Activated B cell treated with CpG ODN at 0.5 μM for 24 hours (primary cell): ENCODE results near the gene ZNF234. TPM values are rescaled to one million over a fixed set of nuclear protein-coding genes. Genes with fewer than 3 reads are reported as not detected.
"Not testable (repeated sequence)": the region's sequence is repeated elsewhere in the genome, so short reads cannot be mapped to it uniquely, and the experiment has no call there.

Experiments used
- ATAC-seq: fragments of 200-7000 bp; cut with Tn5 transposase; one replicate; pipeline ENCODE4 v1.10.0; 2021; ENCODE audit warnings: low read depth, mild to moderate bottlenecking, moderate library complexity
- CTCF ChIA-PET: fragments of 350-600 bp; sonication (Branson Sonifier 250); formaldehyde crosslinking; loops from one replicate; lab custom pipeline; 2021; ENCODE audit warnings: antibody characterized with exemption; lab: Charles Lee
- POLR2A ChIA-PET: fragments of 350-600 bp; sonication (Branson Sonifier 250); formaldehyde crosslinking; loops from one replicate; lab custom pipeline; 2021; ENCODE audit warnings: antibody characterized with exemption; lab: Charles Lee
- DNase-seq: peaks from one replicate; pipeline ENCODE4 v3.0.0; 2022
- H3K27ac Mint-ChIP-seq: one replicate; pipeline ENCODE4 v1.8.0; 2020; ENCODE audit warnings: mixed read lengths
- H3K27me3 Mint-ChIP-seq: one replicate; pipeline ENCODE4 v1.8.0; 2021; ENCODE audit warnings: mixed read lengths
- H3K36me3 Mint-ChIP-seq: one replicate; pipeline ENCODE4 v1.8.0; 2021; ENCODE audit warnings: low read depth, mixed read lengths
- H3K4me1 Mint-ChIP-seq: one replicate; pipeline ENCODE4 v1.8.0; 2021; ENCODE audit warnings: mixed read lengths
- H3K4me3 Mint-ChIP-seq: one replicate; pipeline ENCODE4 v1.8.0; 2020; ENCODE audit warnings: mild to moderate bottlenecking, mixed read lengths
- H3K9me3 Mint-ChIP-seq: one replicate; pipeline ENCODE4 v1.8.0; 2020; ENCODE audit warnings: mixed read lengths
- intact Hi-C: fragments of 100-400 bp; cut with micrococcal nuclease; formaldehyde crosslinking; loops from one replicate; pipeline ENCODE4 v1.15.1; 2024
- total RNA-seq: library from RNA; stranded (reverse); gene quantifications from 2 replicates; pipeline ENCODE4 v1.2.3, GENCODE V29; 2022
- TF ChIP-seq, protein P1 (sequence below): fragments of 200-600 bp; IDR thresholded peaks from one replicate; pipeline ENCODE4 v1.8.0; 2022; ENCODE audit warnings: antibody characterized with exemption, mild to moderate bottlenecking

ZNF234 gene
- total RNA-seq, 1 donor from 2014 or later, result 18.8 TPM

DNA sequence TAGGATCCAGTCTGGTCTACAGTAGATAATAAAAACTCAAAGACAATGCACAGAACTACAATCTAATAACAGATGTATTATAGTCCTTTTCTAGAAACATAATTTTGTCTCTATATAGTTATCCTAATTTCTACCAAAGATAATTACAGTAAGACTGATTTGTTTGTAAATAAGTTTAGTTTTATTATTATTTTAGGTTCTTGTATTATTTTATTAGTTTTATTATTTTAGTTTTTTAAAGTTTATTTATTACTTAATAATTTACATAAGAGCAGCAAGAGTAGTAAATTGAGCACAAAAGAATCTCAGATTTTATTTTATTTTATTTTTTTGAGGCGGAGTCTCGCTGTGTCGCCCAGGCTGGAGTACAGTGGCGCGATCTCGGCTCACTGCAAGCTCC is 48.7 kb downstream of the ZNF234 start:
- Mint-ChIP-seq H3K36me3 (peaks cover 15% of the 10 kb centered on the region), H3K4me1 (no peaks in the 10 kb centered on the region), H3K27me3 (peaks cover 2% of the 10 kb centered on the region), H3K27ac (no peak overlapping the region), H3K4me3 (no peak overlapping the region), H3K9me3 (peaks cover 33% of the 10 kb centered on the region)
- CTCF ChIA-PET, result no interaction called here
- ATAC-seq (no peak), DNase-seq (no peak)
- POLR2A ChIA-PET, result no interaction called here
- intact Hi-C loops, result no loop called here
- TF ChIP-seq, protein P1, sequence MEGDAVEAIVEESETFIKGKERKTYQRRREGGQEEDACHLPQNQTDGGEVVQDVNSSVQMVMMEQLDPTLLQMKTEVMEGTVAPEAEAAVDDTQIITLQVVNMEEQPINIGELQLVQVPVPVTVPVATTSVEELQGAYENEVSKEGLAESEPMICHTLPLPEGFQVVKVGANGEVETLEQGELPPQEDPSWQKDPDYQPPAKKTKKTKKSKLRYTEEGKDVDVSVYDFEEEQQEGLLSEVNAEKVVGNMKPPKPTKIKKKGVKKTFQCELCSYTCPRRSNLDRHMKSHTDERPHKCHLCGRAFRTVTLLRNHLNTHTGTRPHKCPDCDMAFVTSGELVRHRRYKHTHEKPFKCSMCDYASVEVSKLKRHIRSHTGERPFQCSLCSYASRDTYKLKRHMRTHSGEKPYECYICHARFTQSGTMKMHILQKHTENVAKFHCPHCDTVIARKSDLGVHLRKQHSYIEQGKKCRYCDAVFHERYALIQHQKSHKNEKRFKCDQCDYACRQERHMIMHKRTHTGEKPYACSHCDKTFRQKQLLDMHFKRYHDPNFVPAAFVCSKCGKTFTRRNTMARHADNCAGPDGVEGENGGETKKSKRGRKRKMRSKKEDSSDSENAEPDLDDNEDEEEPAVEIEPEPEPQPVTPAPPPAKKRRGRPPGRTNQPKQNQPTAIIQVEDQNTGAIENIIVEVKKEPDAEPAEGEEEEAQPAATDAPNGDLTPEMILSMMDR, result no peak

- peaks cover 12% of the 10 kb centered on the region for H3K36me3 Mint-ChIP-seq
Measured at GRCh38 chr19:44192127-44192526, 50.8 kb downstream of the ZNF234 start.

DNA sequence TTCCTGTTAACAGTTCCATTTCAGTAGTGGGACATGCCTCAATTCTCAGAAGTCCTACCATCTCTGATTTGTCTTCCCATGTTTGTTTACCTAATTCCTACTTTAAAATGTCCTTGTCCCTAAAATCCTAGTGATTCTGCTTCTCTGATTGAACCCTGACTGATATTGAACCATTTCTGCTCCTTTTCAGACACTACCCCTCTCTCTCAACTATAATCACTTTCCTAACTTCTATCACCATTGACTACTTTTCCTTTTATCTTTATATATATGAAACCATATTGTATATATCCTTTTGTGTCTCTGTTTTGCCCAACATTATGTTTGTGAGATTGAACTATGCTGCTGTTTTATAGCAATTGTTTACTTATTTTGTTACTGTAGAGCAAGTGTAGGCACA is 55.4 kb downstream of the ZNF234 start:
- intact Hi-C loops, result no loop called here
- Mint-ChIP-seq H3K4me3 (no peak overlapping the region), H3K36me3 (peaks cover 4% of the 10 kb centered on the region), H3K27me3 (peaks cover 3% of the 10 kb centered on the region), H3K27ac (no peak overlapping the region), H3K9me3 (peaks cover 28% of the 10 kb centered on the region), H3K4me1 (no peaks in the 10 kb centered on the region)
- ChIA-PET CTCF (no interaction called here), POLR2A (no interaction called here)
- ATAC-seq, result no peak
- DNase-seq, result no peak
- TF ChIP-seq, protein P1, result no peak

More at GRCh38 chr19:44192127-44192526, 50.8 kb downstream of the ZNF234 start:
- peaks cover 2% of the 10 kb centered on the region for H3K27me3 Mint-ChIP-seq
- DNase-seq (no peak), ATAC-seq (no peak)
- ChIA-PET CTCF (no interaction called here), POLR2A (interaction anchor here (0.5 kb wide), 1 partner anchor 45 kb away, joined by 3 read pairs; no protein-coding TSS in a partner anchor)
- no peak overlapping the region for H3K27ac Mint-ChIP-seq
- H3K4me3 Mint-ChIP-seq, result no peak overlapping the region
- intact Hi-C loops, result no loop called here
- H3K9me3 Mint-ChIP-seq, result peaks cover 38% of the 10 kb centered on the region
- H3K4me1 Mint-ChIP-seq, result no peaks in the 10 kb centered on the region
- TF ChIP-seq, protein P1, result no peak

DNA sequence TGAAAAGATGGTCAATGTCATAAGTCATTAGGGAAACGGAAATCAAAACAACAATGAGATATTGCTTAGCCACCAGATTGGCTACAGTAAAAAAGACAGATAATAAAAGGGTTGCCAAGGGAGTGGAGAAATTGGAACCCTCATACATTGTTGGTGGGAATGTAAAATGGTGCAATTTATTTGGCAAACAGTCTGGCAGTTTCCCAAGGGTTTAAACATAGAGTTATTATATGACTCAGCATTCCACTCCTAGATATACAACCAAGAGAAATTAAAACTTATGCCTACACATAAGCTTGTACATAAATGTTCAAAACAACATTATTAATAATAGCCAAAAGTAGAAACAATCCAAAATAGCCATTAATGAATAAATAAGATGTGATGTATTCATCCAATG is 61.1 kb downstream of the ZNF234 start:
- Mint-ChIP-seq H3K27me3 (peaks cover 8% of the 10 kb centered on the region), H3K4me1 (peaks cover 6% of the 10 kb centered on the region), H3K36me3 (peaks cover 10% of the 10 kb centered on the region), H3K4me3 (no peak overlapping the region), H3K9me3 (peaks cover 15% of the 10 kb centered on the region), H3K27ac (no peak overlapping the region)
- ChIA-PET POLR2A (no interaction called here), CTCF (no interaction called here)
- intact Hi-C loops, result no loop called here
- DNase-seq, result no peak
- TF ChIP-seq, protein P1, result no peak
- ATAC-seq, result no peak

DNA sequence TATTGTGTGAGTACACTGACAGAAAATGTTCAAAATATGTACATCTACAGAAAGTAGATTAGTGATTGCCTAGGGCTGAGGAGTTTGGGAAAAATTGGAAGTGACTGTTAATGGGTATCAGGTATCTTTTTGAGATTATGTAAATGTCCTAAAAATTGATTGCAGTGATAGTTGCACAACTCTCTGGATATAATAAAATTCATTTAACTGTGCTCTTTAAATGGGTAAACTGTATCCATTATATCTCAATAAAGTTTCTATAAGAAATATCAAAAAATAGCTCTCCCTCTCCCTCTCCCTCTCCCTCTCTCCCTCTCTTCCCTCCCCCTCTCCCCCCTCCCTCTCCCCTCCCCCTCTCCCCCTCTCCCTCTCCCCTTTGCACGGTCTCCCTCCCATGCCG is 61.6 kb downstream of the ZNF234 start:
- Mint-ChIP-seq H3K36me3 (peaks cover 14% of the 10 kb centered on the region), H3K27me3 (peaks cover 8% of the 10 kb centered on the region), H3K27ac (no peak overlapping the region), H3K4me3 (no peak overlapping the region), H3K4me1 (peaks cover 8% of the 10 kb centered on the region), H3K9me3 (peaks cover 15% of the 10 kb centered on the region)
- ChIA-PET CTCF (no interaction called here), POLR2A (no interaction called here)
- DNase-seq, result no peak
- intact Hi-C loops, result no loop called here
- TF ChIP-seq, protein P1, result no peak
- no peak for ATAC-seq

DNA sequence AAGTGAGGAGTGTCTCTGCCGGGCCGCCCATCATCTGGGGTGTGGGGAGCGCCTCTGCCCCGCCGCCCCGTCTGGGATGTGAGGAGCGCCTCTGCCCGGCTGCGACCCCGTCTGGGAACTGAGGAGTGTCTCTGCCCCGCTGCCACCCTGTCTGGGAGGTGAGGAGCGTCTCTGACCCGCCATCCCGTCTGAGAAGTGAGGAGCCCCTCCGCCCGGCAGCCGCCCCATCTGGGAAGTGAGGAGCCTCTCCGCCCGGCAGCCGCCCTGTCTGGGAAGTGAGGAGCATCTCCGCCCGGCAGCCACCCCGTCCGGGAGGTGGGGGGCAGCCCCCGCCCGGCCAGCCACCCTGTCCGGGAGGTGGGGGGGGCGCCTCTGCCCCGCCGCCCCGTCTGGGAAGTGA is 62.5 kb downstream of the ZNF234 start:
- intact Hi-C loops, H3K4me3 Mint-ChIP-seq, DNase-seq, H3K4me1 Mint-ChIP-seq, ATAC-seq, H3K27ac Mint-ChIP-seq, POLR2A ChIA-PET, H3K27me3 Mint-ChIP-seq, CTCF ChIA-PET: not testable (repeated sequence)
- Mint-ChIP-seq H3K9me3 (peaks cover 12% of the 10 kb centered on the region), H3K36me3 (peaks cover 14% of the 10 kb centered on the region)
